ENCODE data around the gene FANCI. TPM values are rescaled to one million over a fixed set of nuclear protein-coding genes. Genes with fewer than 3 reads are reported as not detected.

FANCI gene
- total RNA-seq (31.5 TPM), polyA plus RNA-seq (4.3 TPM)

- DNase-seq (ENCODE audit: extremely low spot score), result peak; percentile 82
- Histone ChIP-seq H3K27ac (ENCODE audit: low read depth) (peak within 1 kb of the TSS; percentile 61), H3K4me3 (ENCODE audit: low read depth, low read length) (peak within 1 kb of the TSS; percentile 60), H3K36me3 (ENCODE audit: insufficient read depth) (no peaks in the 10 kb centered on the region), H3K4me1 (ENCODE audit: insufficient read depth) (no peaks in the 10 kb centered on the region)
- WGBS, result under 1% methylated on average over 69 of the region's 69 CpGs
These were observed at the start of gene FANCI for GRCh38 chr15:89243691-89244573. TSS of gene FANCI (plus strand) at chr15:89243979. CDS start at chr15:89247648, 3,669 bp downstream.

DNA sequence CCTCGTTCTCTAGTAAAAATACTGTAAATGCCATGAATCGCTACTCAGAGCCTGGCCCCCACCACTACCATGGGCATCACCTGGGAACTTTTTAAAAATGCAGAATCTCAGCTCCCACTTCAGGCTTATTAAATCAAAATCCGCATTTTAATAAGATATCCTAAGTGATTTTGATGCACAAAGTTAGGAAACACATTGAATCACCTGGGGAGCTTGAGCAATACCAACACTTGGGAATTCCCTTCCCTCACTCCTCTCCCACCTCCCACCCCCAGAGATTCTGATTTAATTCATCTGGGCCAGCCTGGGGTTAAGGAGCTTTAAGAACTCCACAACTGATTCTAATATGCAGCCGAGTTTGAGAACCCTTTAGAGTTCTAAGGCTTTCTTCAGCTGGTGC lies 49.2 kb upstream of the FANCI start:
- 88% methylated on average over 4 of the region's 4 CpGs for WGBS
- Histone ChIP-seq H3K36me3 (ENCODE audit: insufficient read depth) (peaks cover 4% of the 10 kb centered on the region), H3K4me3 (ENCODE audit: low read depth, low read length) (no peak overlapping the region), H3K27ac (ENCODE audit: low read depth) (no peak overlapping the region), H3K4me1 (ENCODE audit: insufficient read depth) (no peaks in the 10 kb centered on the region)
- DNase-seq (ENCODE audit: extremely low spot score), result no peak

- Histone ChIP-seq H3K27ac (ENCODE audit: low read depth) (no peak overlapping the region), H3K4me1 (ENCODE audit: insufficient read depth) (no peaks in the 10 kb centered on the region), H3K4me3 (ENCODE audit: low read depth, low read length) (no peak overlapping the region), H3K36me3 (ENCODE audit: insufficient read depth) (peaks cover 4% of the 10 kb centered on the region)
- WGBS, result 75% methylated on average over 8 of the region's 8 CpGs
- no peak for DNase-seq (ENCODE audit: extremely low spot score)
These were observed 47.9 kb upstream of the FANCI start for GRCh38 chr15:89195836-89196235.

DNA sequence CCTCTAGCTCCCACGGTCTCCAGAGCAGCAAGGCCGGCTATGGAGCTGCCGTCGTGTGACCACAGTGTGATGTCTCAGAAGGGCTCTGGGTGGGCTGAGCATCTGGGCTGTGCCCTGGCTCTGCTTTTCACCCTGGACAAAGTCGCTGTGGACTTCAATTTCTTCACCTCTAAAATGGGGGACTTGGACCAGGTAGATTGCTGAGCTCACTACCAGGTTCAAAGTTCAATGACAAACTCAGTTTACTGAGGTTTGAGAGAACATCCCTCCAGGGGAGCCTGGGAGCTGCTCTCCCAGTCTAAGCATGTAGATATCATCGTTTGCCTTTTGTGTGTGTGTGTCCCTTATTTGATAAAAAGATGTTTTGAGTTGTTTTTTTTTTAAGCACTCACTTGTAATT lies 47.5 kb upstream of the FANCI start:
- Histone ChIP-seq H3K4me1 (ENCODE audit: insufficient read depth) (no peaks in the 10 kb centered on the region), H3K36me3 (ENCODE audit: insufficient read depth) (peaks cover 4% of the 10 kb centered on the region), H3K27ac (ENCODE audit: low read depth) (no peak overlapping the region)

DNA sequence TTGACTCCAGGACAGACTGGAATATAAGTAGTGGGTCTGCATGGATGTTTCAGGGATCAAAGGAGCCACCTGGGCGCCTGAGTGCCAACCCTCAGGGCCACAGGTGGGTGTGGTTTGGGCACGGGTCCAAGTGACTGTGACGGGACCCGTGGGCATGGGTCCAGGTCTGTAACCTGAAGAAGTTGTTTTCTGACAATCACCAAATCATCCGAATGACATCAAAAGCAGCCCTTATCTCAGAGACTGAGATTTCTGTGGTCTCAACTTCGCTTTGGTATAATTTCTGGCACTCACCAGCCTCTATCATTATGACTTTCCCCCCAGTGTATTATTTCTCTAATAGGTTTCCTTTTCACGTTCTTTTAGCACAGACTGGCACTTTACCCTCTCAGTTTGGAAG lies 46.8 kb upstream of the FANCI start:
- DNase-seq (ENCODE audit: extremely low spot score), result no peak
- H3K36me3 ChIP-seq (ENCODE audit: insufficient read depth), result peaks cover 4% of the 10 kb centered on the region
- WGBS, result 53% methylated on average over 7 of the region's 7 CpGs
- no peaks in the 10 kb centered on the region for H3K4me1 ChIP-seq (ENCODE audit: insufficient read depth)
- no peak overlapping the region for H3K27ac ChIP-seq (ENCODE audit: low read depth)
- H3K4me3 ChIP-seq (ENCODE audit: low read depth, low read length), result no peak overlapping the region

More for the DNA sequence above, 47.5 kb upstream of the FANCI start:
- no peak for DNase-seq (ENCODE audit: extremely low spot score)
- H3K4me3 ChIP-seq (ENCODE audit: low read depth, low read length), result no peak overlapping the region
- WGBS, result 90% methylated on average over 6 of the region's 6 CpGs

GRCh38 chr15:89197503-89197971 lies 46.2 kb upstream of the FANCI start:
- Histone ChIP-seq H3K27ac (ENCODE audit: low read depth) (no peak overlapping the region), H3K36me3 (ENCODE audit: insufficient read depth) (peaks cover 4% of the 10 kb centered on the region), H3K4me3 (ENCODE audit: low read depth, low read length) (no peak overlapping the region), H3K4me1 (ENCODE audit: insufficient read depth) (no peaks in the 10 kb centered on the region)
- peak; percentile 39 for DNase-seq (ENCODE audit: extremely low spot score)
- 56% methylated on average over 4 of the region's 4 CpGs for WGBS

- Histone ChIP-seq H3K36me3 (ENCODE audit: insufficient read depth) (peaks cover 4% of the 10 kb centered on the region), H3K4me3 (ENCODE audit: low read depth, low read length) (no peak overlapping the region), H3K4me1 (ENCODE audit: insufficient read depth) (no peaks in the 10 kb centered on the region), H3K27ac (ENCODE audit: low read depth) (no peak overlapping the region)
- 68% methylated on average over 2 of the region's 2 CpGs for WGBS
- DNase-seq (ENCODE audit: extremely low spot score), result no peak
These were observed 45.6 kb upstream of the FANCI start for GRCh38 chr15:89198196-89198595.

- no peak for DNase-seq (ENCODE audit: extremely low spot score)
- H3K36me3 ChIP-seq (ENCODE audit: insufficient read depth), result peaks cover 4% of the 10 kb centered on the region
- no peaks in the 10 kb centered on the region for H3K4me1 ChIP-seq (ENCODE audit: insufficient read depth)
- WGBS, result 73% methylated on average over 3 of the region's 3 CpGs
- no peak overlapping the region for H3K27ac ChIP-seq (ENCODE audit: low read depth)
- H3K4me3 ChIP-seq (ENCODE audit: low read depth, low read length), result no peak overlapping the region
These were observed 44.8 kb upstream of the FANCI start for GRCh38 chr15:89198934-89199333.

DNA sequence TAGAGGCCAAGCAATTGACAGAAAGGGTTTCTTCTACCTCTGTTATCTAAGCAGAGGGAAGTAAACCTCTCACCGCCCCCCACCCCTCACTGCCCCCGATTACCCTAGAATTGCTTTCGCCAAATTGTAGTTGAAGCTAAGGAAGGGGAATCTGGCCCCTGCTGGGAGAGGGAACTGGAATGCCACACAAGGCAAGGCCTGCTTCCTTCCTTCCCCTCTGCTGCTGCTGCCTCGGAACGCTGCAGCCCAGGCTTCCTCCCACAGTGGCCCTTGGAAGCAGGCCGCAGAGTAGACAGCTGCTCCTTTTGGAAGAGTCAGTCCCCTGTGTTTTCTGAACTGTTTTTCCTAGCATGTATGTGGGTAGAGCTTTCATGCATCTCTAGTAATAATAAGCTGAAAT lies 44.0 kb upstream of the FANCI start:
- Histone ChIP-seq H3K4me1 (ENCODE audit: insufficient read depth) (no peaks in the 10 kb centered on the region), H3K27ac (ENCODE audit: low read depth) (no peak overlapping the region), H3K4me3 (ENCODE audit: low read depth, low read length) (no peak overlapping the region), H3K36me3 (ENCODE audit: insufficient read depth) (peaks cover 2% of the 10 kb centered on the region)
- 67% methylated on average over 6 of the region's 6 CpGs for WGBS
- no peak for DNase-seq (ENCODE audit: extremely low spot score)

DNA sequence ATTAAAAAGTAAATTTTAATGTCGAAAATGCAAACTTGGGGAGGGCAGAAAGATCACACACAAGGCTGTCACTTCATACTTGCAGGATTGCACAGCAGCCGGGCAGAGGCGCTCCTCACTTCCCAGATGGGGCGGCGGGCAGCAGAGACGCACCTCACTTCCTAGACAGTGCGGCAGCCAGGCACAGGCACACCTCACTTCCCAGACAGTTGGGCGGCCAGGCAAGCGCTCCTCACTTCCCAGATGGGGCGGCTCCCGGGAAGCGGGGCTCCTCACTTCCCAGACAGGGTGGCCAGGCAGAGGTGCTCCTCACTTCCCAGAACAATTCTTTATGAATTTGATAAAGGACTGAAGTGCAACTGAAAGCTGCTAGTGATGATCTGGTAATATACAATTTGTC lies 43.6 kb upstream of the FANCI start:
- H3K36me3 ChIP-seq (ENCODE audit: insufficient read depth), result no peaks in the 10 kb centered on the region
- 92% methylated on average over 12 of the region's 12 CpGs for WGBS
- H3K4me3 ChIP-seq (ENCODE audit: low read depth, low read length), result no peak overlapping the region
- DNase-seq (ENCODE audit: extremely low spot score), result no peak
- H3K27ac ChIP-seq (ENCODE audit: low read depth), result no peak overlapping the region
- no peaks in the 10 kb centered on the region for H3K4me1 ChIP-seq (ENCODE audit: insufficient read depth)

DNA sequence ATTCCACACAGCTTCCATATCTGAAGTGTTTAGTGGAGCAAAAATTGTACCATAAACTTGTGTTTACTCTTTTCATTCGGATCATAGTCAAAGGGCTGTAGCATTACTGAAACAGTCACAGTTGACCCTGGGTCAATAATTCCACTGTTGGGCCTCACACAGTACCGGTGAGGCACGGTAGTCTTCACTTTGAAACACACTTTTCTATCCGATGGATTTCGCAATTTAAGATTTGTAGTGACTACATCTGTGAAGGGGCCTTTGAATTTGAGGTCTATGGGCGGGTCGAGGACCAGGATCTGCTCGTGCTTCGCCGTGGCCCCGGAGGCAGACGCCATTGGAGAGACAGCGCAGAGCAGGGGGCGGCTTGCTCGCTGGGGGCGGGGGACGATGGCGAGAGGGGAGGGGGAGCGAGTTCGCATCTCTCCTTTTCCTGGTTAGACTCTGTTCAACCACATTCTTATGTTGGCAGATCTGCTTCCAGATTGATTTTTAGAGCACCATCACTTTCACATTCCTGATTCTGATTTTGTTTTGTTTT lies 42.2 kb upstream of the FANCI start:
- Histone ChIP-seq H3K36me3 (ENCODE audit: insufficient read depth) (no peaks in the 10 kb centered on the region), H3K4me3 (ENCODE audit: low read depth, low read length) (no peak overlapping the region), H3K4me1 (ENCODE audit: insufficient read depth) (no peaks in the 10 kb centered on the region), H3K27ac (ENCODE audit: low read depth) (no peak overlapping the region)
- no peak for DNase-seq (ENCODE audit: extremely low spot score)
- 81% methylated on average over 20 of the region's 20 CpGs for WGBS

DNA sequence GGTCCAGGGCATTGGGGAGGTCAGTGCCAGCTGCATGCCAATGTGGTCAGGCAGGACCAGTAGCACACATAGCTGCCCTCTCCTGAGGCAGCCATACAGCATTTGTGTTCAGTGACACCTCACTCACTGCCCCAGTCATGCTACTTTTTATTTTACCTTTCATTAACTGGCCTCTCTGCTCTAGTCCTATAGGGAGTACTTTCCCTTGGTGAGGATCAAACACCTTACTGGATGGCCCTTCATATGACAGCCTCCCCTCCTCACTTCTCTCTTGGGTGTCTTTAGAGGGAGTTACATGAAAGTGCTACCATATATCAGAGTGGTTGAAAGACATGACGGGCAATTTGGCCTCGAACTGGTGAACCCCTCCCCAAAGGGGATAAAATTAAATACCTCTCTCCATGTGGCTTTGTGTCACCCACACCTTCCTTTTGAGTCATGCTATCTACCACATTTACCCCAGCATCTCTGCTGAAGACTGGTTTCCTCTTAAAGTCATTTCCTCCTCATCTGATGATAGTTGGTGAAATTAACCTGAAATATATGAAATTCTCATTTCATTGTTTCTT lies 40.0 kb upstream of the FANCI start:
- H3K4me1 ChIP-seq (ENCODE audit: insufficient read depth), result no peaks in the 10 kb centered on the region
- H3K36me3 ChIP-seq (ENCODE audit: insufficient read depth), result no peaks in the 10 kb centered on the region
- H3K27ac ChIP-seq (ENCODE audit: low read depth), result no peak overlapping the region
- no peak overlapping the region for H3K4me3 ChIP-seq (ENCODE audit: low read depth, low read length)
- DNase-seq (ENCODE audit: extremely low spot score), result no peak
- WGBS, result 50% methylated on average over 2 of the region's 2 CpGs

- no peak for DNase-seq (ENCODE audit: extremely low spot score)
- H3K36me3 ChIP-seq (ENCODE audit: insufficient read depth), result no peaks in the 10 kb centered on the region
- no peaks in the 10 kb centered on the region for H3K4me1 ChIP-seq (ENCODE audit: insufficient read depth)
- H3K4me3 ChIP-seq (ENCODE audit: low read depth, low read length), result no peak overlapping the region
- H3K27ac ChIP-seq (ENCODE audit: low read depth), result no peak overlapping the region
- WGBS, result 74% methylated on average over 14 of the region's 14 CpGs
These were observed 37.7 kb upstream of the FANCI start for GRCh38 chr15:89205991-89206585.
